Measurements from ENCODE around the gene FAM83C.

The FAM83C gene

DNA sequence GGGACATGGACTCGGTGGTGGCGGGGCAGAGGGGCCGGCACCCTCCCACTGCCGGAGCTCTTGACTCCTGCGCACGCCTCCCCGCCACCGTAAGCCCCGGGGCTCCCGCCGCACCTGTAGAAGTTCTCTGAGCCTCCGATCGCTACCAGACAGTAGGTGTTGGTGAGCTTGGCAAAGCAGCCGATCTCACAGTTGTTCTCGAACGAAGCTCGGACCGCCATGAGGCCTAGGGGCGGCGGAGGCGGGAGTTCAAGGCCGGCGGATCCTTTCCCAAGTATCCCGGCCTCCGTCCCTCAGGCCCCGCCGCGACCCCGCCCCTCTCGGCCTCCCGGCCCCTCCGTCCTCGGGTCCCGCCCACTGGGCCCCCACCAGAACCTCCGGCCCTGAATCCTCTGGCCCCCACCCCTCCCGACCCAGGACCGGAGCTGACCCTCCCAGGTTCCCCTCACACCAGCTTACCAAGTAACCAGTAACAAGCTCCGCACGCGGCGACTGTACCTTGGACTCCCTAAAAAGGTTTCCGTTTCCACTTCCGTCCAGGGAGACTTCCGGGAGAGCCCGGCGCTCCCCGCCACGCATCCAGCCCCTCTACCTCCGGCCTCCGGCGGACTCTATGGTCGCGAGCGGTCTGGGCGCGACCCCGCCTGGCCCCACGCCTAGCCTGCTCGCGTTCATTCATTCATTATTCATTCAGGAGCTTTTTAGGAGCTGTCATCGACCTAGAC, 7.8 kb downstream of the FAM83C start, which contains the start of gene EIF6:
EIF6 (minus strand) TSS at position 506 of the 725 bp plus-strand sequence; CDS start at position 221, 285 bp downstream.
- in situ Hi-C loops (cut with MboI; ENCODE audit: low sequenced_read_pairs, unreplicated experiment): no loop called here
- TF ChIP-seq CTCF (IDR thresholded peaks at IDR 0.05; ENCODE audit: borderline replicate concordance, control extremely low read depth, extremely low read depth, insufficient read depth, missing control alignments): no peak
- peak; percentile 95 for DNase-seq (ENCODE audit: low spot score)

GRCh38 chr20:35283441-35284266, 8.6 kb downstream of the FAM83C start:
- in situ Hi-C loops (cut with MboI; ENCODE audit: low sequenced_read_pairs, unreplicated experiment): no loop called here
- DNase-seq (ENCODE audit: low spot score): no peak
- no peak for TF ChIP-seq CTCF (IDR thresholded peaks at IDR 0.05; ENCODE audit: borderline replicate concordance, control extremely low read depth, extremely low read depth, insufficient read depth, missing control alignments)

- no peak for DNase-seq (ENCODE audit: low spot score)
- in situ Hi-C loops (cut with MboI; ENCODE audit: low sequenced_read_pairs, unreplicated experiment): no loop called here
- TF ChIP-seq CTCF (IDR thresholded peaks at IDR 0.05; ENCODE audit: borderline replicate concordance, control extremely low read depth, extremely low read depth, insufficient read depth, missing control alignments): no peak
These were observed 10.6 kb downstream of the FAM83C start for GRCh38 chr20:35281506-35282101.

GRCh38 chr20:35280523-35280922, 11.7 kb downstream of the FAM83C start:
- no peak for DNase-seq (ENCODE audit: low spot score)
- in situ Hi-C loops (cut with MboI; ENCODE audit: low sequenced_read_pairs, unreplicated experiment): no loop called here
- no peak for TF ChIP-seq CTCF (IDR thresholded peaks at IDR 0.05; ENCODE audit: borderline replicate concordance, control extremely low read depth, extremely low read depth, insufficient read depth, missing control alignments)

DNA sequence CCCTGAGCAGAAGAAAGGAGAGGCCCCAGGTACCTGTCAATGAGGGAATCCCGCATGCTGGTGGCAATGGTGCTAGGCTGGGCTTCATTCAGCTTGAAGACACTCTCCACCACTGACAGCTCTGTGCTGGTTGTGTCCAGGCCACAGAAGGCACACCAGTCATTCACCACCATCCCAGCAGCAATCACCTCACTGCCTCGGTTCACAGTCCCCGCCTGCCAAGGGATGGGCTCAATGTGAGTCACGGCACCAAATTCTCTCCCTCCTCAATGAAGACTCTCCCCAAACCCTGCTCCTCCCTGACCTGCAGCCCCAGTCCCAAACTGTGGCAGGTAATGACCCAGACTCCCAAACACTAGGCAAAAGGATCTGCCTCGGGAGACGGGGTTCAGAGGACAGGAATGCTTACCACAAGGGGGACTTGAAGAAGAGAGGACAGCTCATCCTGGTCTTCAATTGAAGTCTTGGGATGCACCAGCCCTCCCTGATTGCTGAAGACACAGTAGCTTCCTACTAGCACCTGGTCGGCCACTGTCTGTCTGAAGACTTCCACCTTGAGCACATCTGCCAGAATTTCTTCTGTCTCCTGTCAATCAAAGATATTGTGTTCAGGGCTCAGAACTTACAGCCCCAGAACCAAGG, 12.6 kb downstream of the FAM83C start:
- DNase-seq (ENCODE audit: low spot score): no peak
- in situ Hi-C loops (cut with MboI; ENCODE audit: low sequenced_read_pairs, unreplicated experiment): no loop called here
- no peak for TF ChIP-seq CTCF (IDR thresholded peaks at IDR 0.05; ENCODE audit: borderline replicate concordance, control extremely low read depth, extremely low read depth, insufficient read depth, missing control alignments)

DNA sequence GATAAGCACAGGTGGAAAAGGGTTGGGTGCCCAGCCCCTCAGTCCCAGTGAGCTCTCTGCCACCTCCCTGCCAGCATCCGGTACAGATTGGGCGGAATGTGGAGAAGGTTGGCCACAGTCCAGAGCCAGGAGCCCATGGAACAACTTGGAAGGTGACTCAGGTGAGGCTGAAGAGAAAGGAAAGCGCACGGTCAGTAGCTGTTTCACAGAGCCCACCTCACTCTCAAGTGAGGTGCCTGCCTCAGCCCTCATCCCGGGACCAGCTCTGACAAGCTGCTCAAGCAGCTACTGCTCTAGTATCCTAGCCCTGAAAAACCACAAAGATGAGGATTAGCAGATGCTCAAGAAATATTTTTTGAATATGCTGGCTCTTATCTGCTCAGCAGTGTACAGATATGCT, 13.2 kb downstream of the FAM83C start:
- no peak for DNase-seq (ENCODE audit: low spot score)

More for the DNA sequence above, 13.2 kb downstream of the FAM83C start:
- TF ChIP-seq CTCF (IDR thresholded peaks at IDR 0.05; ENCODE audit: borderline replicate concordance, control extremely low read depth, extremely low read depth, insufficient read depth, missing control alignments): no peak
- in situ Hi-C loops (cut with MboI; ENCODE audit: low sequenced_read_pairs, unreplicated experiment): no loop called here

All from GM13976 (cell line).